ENCODE measurements around the gene CAPZB. TPM values are rescaled to one million over a fixed set of nuclear protein-coding genes. Genes with fewer than 3 reads are reported as not detected.

The CAPZB gene
- total and polyA plus RNA-seq, 2 of the 4 experiments (the other 2 are of a cell fraction): 216 to 304 TPM

GRCh38 chr1:19515201-19515600 is 29.9 kb upstream of the CAPZB start:
- Histone ChIP-seq H3K18ac (ENCODE audit: low read depth, low read length) (no peak overlapping the region), H3K27me3 (ENCODE audit: control insufficient read depth, insufficient read depth, low read length) (peaks cover 3% of the 10 kb centered on the region; the same call in 1 of the 2 replicates), H3K9me1 (ENCODE audit: insufficient read depth, low read length) (no peaks in the 10 kb centered on the region), H3K4ac (ENCODE audit: low read depth, low read length) (no peak overlapping the region), H2BK15ac (ENCODE audit: low read depth, low read length) (no peak overlapping the region), H3K23ac (ENCODE audit: low read depth, low read length) (no peak overlapping the region), H4K8ac (ENCODE audit: low read depth in 2 of 2, low read length in 2 of 2) (no peak overlapping the region), H2AFZ (replicated peaks; ENCODE audit: low read length, poor library complexity) (no peak overlapping the region), H3K4me3 (ENCODE audit: insufficient read depth, low read depth, low read length) (no peak overlapping the region), H4K91ac (ENCODE audit: insufficient read depth, low read depth, low read length) (no peak overlapping the region), H4K20me1 (ENCODE audit: insufficient read depth, low read length) (no peaks in the 10 kb centered on the region), H3K14ac (replicated peaks; ENCODE audit: low read depth, low read length) (no peak overlapping the region), H3K27ac (ENCODE audit: insufficient read depth, low read length) (no peak overlapping the region), H2BK5ac (ENCODE audit: low read depth, low read length, poor library complexity, severe bottlenecking) (no peak overlapping the region), H2AK5ac (ENCODE audit: low read depth, low read length) (no peak overlapping the region), H3K56ac (ENCODE audit: extremely low read depth, insufficient read depth, low read length) (no peak overlapping the region), H2BK20ac (ENCODE audit: low read depth, low read length) (no peak overlapping the region), H3K79me1 (ENCODE audit: low read depth in 1 of 2, low read length in 2 of 2) (no peaks in the 10 kb centered on the region), H3K36me3 (ENCODE audit: control insufficient read depth, insufficient read depth, low read length) (no peaks in the 10 kb centered on the region), H3K4me2 (ENCODE audit: low read depth, low read length) (no peak overlapping the region), H2AK9ac (replicated peaks; ENCODE audit: low read depth, low read length, poor library complexity) (no peak overlapping the region), H3K9ac (ENCODE audit: low read depth, low read length) (no peak overlapping the region), H3K4me1 (ENCODE audit: control insufficient read depth, insufficient read depth, low read length) (peaks cover 5% of the 10 kb centered on the region; the same call in 1 of the 2 replicates), H4K5ac (ENCODE audit: low read depth, low read length) (no peak overlapping the region; the same call in 1 of the 2 replicates), H3K9me3 (ENCODE audit: control insufficient read depth, insufficient read depth, low read length) (peaks cover 6% of the 10 kb centered on the region), H2BK120ac (ENCODE audit: low read depth, low read length) (no peak overlapping the region)
- no TSS peak for BruUV-seq (replicated peaks)
- ChIA-PET POLR2A (ENCODE audit: unreplicated experiment) (interaction anchor here (0.6 kb wide), 1 partner anchor 10 kb away, joined by 3 read pairs; no protein-coding TSS in a partner anchor), CTCF (interaction anchor here (1.3 kb wide), 1 partner anchor 11 kb away, joined by 3 read pairs; no protein-coding TSS in a partner anchor)
- intact Hi-C loops (cut with micrococcal nuclease) (no loop called here), in situ Hi-C loops (cut with MboI; ENCODE audit: low sequenced_read_pairs) (no loop called here), dilution Hi-C loops (cut with HindIII; ENCODE audit: low sequenced_read_pairs, unreplicated experiment) (no loop called here)
- WGBS, 2 experiments (ENCODE audit: extremely low coverage in 2 of 2, insufficient read length in 1 of 2): 67% methylated on average over 3 of the region's 4 CpGs; no CpG with 5 or more reads in 1 of the 2 experiments
- TF ChIP-seq, protein P1, sequence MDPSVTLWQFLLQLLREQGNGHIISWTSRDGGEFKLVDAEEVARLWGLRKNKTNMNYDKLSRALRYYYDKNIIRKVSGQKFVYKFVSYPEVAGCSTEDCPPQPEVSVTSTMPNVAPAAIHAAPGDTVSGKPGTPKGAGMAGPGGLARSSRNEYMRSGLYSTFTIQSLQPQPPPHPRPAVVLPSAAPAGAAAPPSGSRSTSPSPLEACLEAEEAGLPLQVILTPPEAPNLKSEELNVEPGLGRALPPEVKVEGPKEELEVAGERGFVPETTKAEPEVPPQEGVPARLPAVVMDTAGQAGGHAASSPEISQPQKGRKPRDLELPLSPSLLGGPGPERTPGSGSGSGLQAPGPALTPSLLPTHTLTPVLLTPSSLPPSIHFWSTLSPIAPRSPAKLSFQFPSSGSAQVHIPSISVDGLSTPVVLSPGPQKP (IDR thresholded peaks at IDR 0.05; ENCODE audit: borderline replicate concordance, low read depth, low read length): no peak
- TF ChIP-seq CHD1 (IDR thresholded peaks at IDR 0.05; ENCODE audit: low read depth, low read length) (no peak), USF2 (IDR thresholded peaks at IDR 0.05; ENCODE audit: low read depth, low read length) (no peak), RAD21 (IDR thresholded peaks at IDR 0.05; ENCODE audit: low read length) (no peak), FOS (IDR thresholded peaks at IDR 0.05; ENCODE audit: low read depth, low read length) (no peak), BHLHE40 (IDR thresholded peaks at IDR 0.05; ENCODE audit: low read depth, low read length) (no peak), POLR2A (IDR thresholded peaks at IDR 0.05; ENCODE audit: low read depth, low read length) (no peak), MXI1 (IDR thresholded peaks at IDR 0.05; ENCODE audit: borderline replicate concordance, low read depth, low read length) (no peak), MAZ (IDR thresholded peaks at IDR 0.05; ENCODE audit: borderline replicate concordance, low read depth, low read length) (no peak), CTCF (conservative IDR thresholded peaks at IDR 0.05; ENCODE audit: low read depth, low read length) (no peak), CEBPB (IDR thresholded peaks at IDR 0.05; ENCODE audit: low read depth, low read length) (no peak), MAFK (IDR thresholded peaks at IDR 0.05; ENCODE audit: low read depth, low read length) (no peak), NFE2L2 (IDR thresholded peaks at IDR 0.05; ENCODE audit: low read depth, low read length) (no peak), SMC3 (IDR thresholded peaks at IDR 0.05; ENCODE audit: low read depth, low read length) (no peak)
- no peak for DNase-seq
- ATAC-seq (ENCODE audit: low read depth): no peak
